Keratinocyte (primary cell): ENCODE results near the gene SFMBT2. TPM values are rescaled to one million over a fixed set of nuclear protein-coding genes. Genes with fewer than 3 reads are reported as not detected.

Experiments used
- DNase-seq: peaks from one replicate; pipeline ENCODE4 v3.0.0-alpha.2; 2011; ENCODE audit warnings: low read depth, missing footprints, low spot score
- FAIRE-seq: peaks from 2 replicates; lab custom pipeline; 2011; peaks lifted over from hg19 to GRCh38; lab: Jason Lieb, UNC
- H2AFZ ChIP-seq: 2 replicates; pipeline ENCODE4 v1.6.0; 2012; ENCODE audit warnings: low read length, control low read depth, inconsistent platforms; ENCODE audit not compliant: control insufficient read depth
- H3K27ac ChIP-seq: 2 replicates; pipeline ENCODE4 v1.5.1; 2011; ENCODE audit warnings: low read length; ENCODE audit not compliant: control insufficient read depth, insufficient read depth
- H3K27me3 ChIP-seq: 3 replicates; pipeline ENCODE4 v1.6.0; 2011; ENCODE audit warnings: low read length; ENCODE audit not compliant: control insufficient read depth, insufficient read depth; ENCODE audit errors: extremely low read depth
- H3K36me3 ChIP-seq, 2 experiments: 2 replicates in 1 of 2; 3 replicates in 1 of 2; pipeline ENCODE4 v1.5.1; 2011; ENCODE audit warnings: low read length in 2 of 2, mild to moderate bottlenecking in 1 of 2; ENCODE audit not compliant: control insufficient read depth in 2 of 2, insufficient read depth in 2 of 2; ENCODE audit errors: extremely low read depth in 1 of 2
- H3K4me1 ChIP-seq: 3 replicates; pipeline ENCODE4 v1.5.1; 2011; ENCODE audit warnings: low read length; ENCODE audit not compliant: control insufficient read depth, insufficient read depth; ENCODE audit errors: extremely low read depth
- H3K4me2 ChIP-seq: 3 replicates; pipeline ENCODE4 v1.6.0; 2011; ENCODE audit warnings: low read depth, low read length; ENCODE audit not compliant: control insufficient read depth, insufficient read depth; ENCODE audit errors: extremely low read depth
- H3K4me3 ChIP-seq, 3 experiments: fragments of 200-600 bp in 1 of 3; sonication (generic) in 1 of 3; 2 replicates in 2 of 3; 3 replicates in 1 of 3; pipeline ENCODE4 v1.5.1; 2011 to 2016; ENCODE audit warnings: low read length in 3 of 3, mild to moderate bottlenecking in 3 of 3, control low read depth in 2 of 3, inconsistent platforms in 1 of 3, low read depth in 1 of 3, mixed read lengths in 1 of 3, mixed run types in 1 of 3, moderate library complexity in 1 of 3; ENCODE audit not compliant: control insufficient read depth in 2 of 3, insufficient read depth in 2 of 3; ENCODE audit errors: extremely low read depth in 1 of 3
- H3K79me2 ChIP-seq: 2 replicates; pipeline ENCODE4 v1.6.0; 2012; ENCODE audit warnings: low read length; ENCODE audit not compliant: control insufficient read depth, insufficient read depth
- H3K9ac ChIP-seq: 3 replicates; pipeline ENCODE4 v1.6.0; 2011; ENCODE audit warnings: low read length; ENCODE audit not compliant: control insufficient read depth, insufficient read depth; ENCODE audit errors: extremely low read depth
- H3K9me1 ChIP-seq: 3 replicates; pipeline ENCODE4 v1.6.0; 2011; ENCODE audit warnings: low read length; ENCODE audit not compliant: control insufficient read depth, insufficient read depth; ENCODE audit errors: extremely low read depth
- H3K9me3 ChIP-seq: 2 replicates; pipeline ENCODE4 v1.5.1; 2012; ENCODE audit warnings: low read depth, low read length; ENCODE audit not compliant: control insufficient read depth
- H4K20me1 ChIP-seq: 3 replicates; pipeline ENCODE4 v1.6.0; 2011; ENCODE audit warnings: low read length; ENCODE audit not compliant: control insufficient read depth, insufficient read depth; ENCODE audit errors: extremely low read depth
- EZH2 ChIP-seq: IDR thresholded peaks from one replicate; pipeline ENCODE4 v1.6.1; 2012; ENCODE audit warnings: inconsistent platforms, mild to moderate bottlenecking, low read length, moderate library complexity
- dilution Hi-C: fragments of 300-500 bp; cut with MboI; formaldehyde crosslinking; loops from one replicate; pipeline ENCODE4 v1.7.0; 2020; ENCODE audit warnings: low sequenced_read_pairs; ENCODE audit not compliant: extremely low pct_ligation_motif_present
- polyA plus RNA-seq, 5 experiments: library from polyadenylated mRNA; depleted of rRNA in 3 of 5; stranded (reverse) in 3 of 5; stranded (forward) in 1 of 5; unstranded in 1 of 5; fragments of >200 nt; gene quantifications; 1 replicate in 1 of 5; 2 replicates in 3 of 5; 3 replicates in 1 of 5; pipeline versions ENCODE4 v1.2.1 to v1.2.3, GENCODE V29; 2011 to 2012; ENCODE audit warnings: missing spikeins in 2 of 5, low read depth in 1 of 5, low replicate concordance in 1 of 5
- TF ChIP-seq, protein P1 (sequence below), 3 experiments: IDR thresholded peaks in 1 of 3; conservative IDR thresholded peaks in 1 of 3; optimal IDR thresholded peaks in 1 of 3; 2 replicates in 2 of 3; 3 replicates in 1 of 3; pipeline versions ENCODE3 to v1.5.1; 2011; ENCODE audit warnings: low read length in 3 of 3, mild to moderate bottlenecking in 3 of 3, moderate library complexity in 2 of 3, control low read depth in 1 of 3, inconsistent platforms in 1 of 3; ENCODE audit not compliant: insufficient read depth in 2 of 3; ENCODE audit errors: extremely low read depth in 1 of 3

Gene SFMBT2
- polyA plus RNA-seq, 1 donor (not counting 4 experiments of a cell fraction or from before 2014, with no cell fraction given), result 0.71 TPM

DNA sequence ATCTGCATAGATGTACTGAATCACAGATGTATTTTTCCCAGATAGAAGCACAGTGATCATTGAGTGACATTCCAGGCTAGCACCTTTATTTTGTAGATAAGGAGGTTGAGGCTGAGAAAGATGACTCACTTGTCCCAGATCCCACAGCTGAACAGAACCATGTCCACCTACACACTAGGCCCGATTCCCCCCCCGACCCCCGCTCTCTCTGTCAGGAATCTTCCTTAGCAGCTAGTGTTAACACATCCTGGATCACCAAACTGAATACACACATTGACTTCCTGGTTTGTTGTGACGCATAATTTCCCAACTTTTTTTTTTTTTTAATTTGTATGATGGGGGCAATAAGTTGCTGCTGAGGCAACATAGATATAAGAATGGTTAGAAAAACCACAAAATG, 5.2 kb downstream of the SFMBT2 start:
- Histone ChIP-seq H3K4me3 (no peak overlapping the region), H3K4me1 (peaks cover 13% of the 10 kb centered on the region), H4K20me1 (no peaks in the 10 kb centered on the region), H2AFZ (no peak overlapping the region), H3K9ac (no peak overlapping the region), H3K79me2 (no peaks in the 10 kb centered on the region), H3K27ac (no peak overlapping the region), H3K36me3 (no peaks in the 10 kb centered on the region), H3K4me2 (no peak overlapping the region), H3K27me3 (peaks cover 33% of the 10 kb centered on the region), H3K9me3 (no peaks in the 10 kb centered on the region), H3K9me1 (no peaks in the 10 kb centered on the region)
- dilution Hi-C loops, result no loop called here
- TF ChIP-seq, protein P1, sequence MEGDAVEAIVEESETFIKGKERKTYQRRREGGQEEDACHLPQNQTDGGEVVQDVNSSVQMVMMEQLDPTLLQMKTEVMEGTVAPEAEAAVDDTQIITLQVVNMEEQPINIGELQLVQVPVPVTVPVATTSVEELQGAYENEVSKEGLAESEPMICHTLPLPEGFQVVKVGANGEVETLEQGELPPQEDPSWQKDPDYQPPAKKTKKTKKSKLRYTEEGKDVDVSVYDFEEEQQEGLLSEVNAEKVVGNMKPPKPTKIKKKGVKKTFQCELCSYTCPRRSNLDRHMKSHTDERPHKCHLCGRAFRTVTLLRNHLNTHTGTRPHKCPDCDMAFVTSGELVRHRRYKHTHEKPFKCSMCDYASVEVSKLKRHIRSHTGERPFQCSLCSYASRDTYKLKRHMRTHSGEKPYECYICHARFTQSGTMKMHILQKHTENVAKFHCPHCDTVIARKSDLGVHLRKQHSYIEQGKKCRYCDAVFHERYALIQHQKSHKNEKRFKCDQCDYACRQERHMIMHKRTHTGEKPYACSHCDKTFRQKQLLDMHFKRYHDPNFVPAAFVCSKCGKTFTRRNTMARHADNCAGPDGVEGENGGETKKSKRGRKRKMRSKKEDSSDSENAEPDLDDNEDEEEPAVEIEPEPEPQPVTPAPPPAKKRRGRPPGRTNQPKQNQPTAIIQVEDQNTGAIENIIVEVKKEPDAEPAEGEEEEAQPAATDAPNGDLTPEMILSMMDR (optimal IDR thresholded peaks at IDR 0.05 in 1 of 3, IDR thresholded peaks at IDR 0.05 in 1 of 3, conservative IDR thresholded peaks at IDR 0.05 in 1 of 3; ENCODE audit: extremely low read depth in 1 of 3, insufficient read depth in 2 of 3, low read length in 3 of 3), result no peak
- TF ChIP-seq EZH2, result no peak
- FAIRE-seq, result no peak
- DNase-seq, result no peak

DNA sequence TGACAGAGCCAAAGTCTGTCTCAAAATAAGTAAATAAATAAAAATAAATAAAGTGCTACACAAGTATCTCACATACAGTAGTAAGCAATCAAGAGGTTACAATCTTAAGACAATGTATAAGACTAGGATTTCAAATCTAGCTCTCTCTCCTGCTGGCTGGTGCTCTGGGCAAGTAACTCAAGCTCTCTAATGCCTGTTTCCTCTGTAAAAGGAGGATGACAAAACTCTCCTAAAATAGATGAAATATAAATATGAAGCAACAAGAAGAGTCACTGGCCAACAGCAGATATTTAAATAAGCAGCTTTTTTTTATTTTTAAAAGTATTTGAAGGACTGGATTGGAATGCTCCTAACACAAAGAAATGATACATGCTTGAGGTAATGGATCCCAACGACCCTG, 7.2 kb downstream of the SFMBT2 start:
- no peaks in the 10 kb centered on the region for H4K20me1 ChIP-seq
- H3K4me2 ChIP-seq, result no peak overlapping the region
- H3K9me1 ChIP-seq, result no peaks in the 10 kb centered on the region
- H3K27me3 ChIP-seq, result peaks cover 15% of the 10 kb centered on the region
- H3K4me1 ChIP-seq, result peaks cover 6% of the 10 kb centered on the region
- H3K4me3 ChIP-seq, result no peak overlapping the region
- H3K36me3 ChIP-seq, result no peaks in the 10 kb centered on the region
- TF ChIP-seq, protein P1 (optimal IDR thresholded peaks at IDR 0.05 in 1 of 3, IDR thresholded peaks at IDR 0.05 in 1 of 3, conservative IDR thresholded peaks at IDR 0.05 in 1 of 3; ENCODE audit: extremely low read depth in 1 of 3, insufficient read depth in 2 of 3, low read length in 3 of 3), result no peak
- TF ChIP-seq EZH2, result no peak
- no peak overlapping the region for H2AFZ ChIP-seq
- no peak overlapping the region for H3K27ac ChIP-seq
- no peak overlapping the region for H3K9ac ChIP-seq
- no peak for FAIRE-seq
- no peaks in the 10 kb centered on the region for H3K79me2 ChIP-seq
- no peaks in the 10 kb centered on the region for H3K9me3 ChIP-seq
- dilution Hi-C loops, result no loop called here
- no peak for DNase-seq
